ENCODE measurements around the gene ABHD1.
"Not testable (repeated sequence)": the region's sequence is repeated elsewhere in the genome, so short reads cannot be mapped to it uniquely, and the experiment has no call there.

The ABHD1 gene

DNA sequence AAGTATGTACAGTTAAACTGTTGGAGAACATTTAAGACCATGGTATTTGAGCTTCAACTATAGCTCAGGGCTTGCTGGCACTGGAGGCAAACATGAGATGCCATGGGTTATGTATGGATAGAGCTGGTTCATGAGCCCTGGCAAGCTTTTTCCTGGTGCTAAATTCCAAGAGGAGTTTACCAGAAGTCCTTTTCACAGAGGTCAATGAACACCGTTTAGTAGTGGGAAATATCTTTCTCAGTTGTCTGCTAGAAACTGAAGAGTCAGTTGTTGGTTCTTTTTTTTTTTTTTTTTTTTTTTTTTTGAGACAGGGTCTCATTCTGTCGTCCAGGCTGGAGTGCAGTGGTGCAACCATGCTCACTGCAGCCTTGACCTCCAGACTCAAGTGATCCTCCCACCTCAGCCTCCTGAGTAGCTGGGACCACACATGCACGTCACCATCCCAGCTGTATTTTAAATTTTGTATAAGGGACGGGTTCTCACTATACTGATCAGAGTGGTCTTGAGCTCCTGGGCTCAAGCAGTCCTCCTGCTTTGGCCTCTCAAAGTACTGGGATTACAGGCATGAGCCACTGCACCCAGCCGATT, 35.7 kb upstream of the ABHD1 start:
- DNase-seq: no peak

DNA sequence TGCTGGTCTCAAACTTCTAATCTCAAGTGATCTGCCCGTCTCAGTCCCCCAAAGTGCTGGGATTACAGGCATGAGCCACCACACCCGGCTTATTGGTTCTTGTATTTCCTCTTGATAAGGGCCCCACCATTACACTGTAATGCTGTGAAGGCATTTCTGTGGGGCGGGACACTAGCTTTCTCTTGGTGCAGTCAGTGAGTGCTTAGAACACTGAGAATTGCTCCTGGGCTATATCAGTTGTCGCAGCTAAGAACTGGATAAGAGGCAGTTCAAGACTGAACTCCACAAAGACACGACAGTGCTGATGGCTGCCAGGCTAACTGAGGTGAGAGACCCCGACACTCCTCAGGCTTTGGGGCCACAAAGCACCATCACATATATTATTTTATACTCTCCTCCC, 35.0 kb upstream of the ABHD1 start:
- no peak for DNase-seq

DNA sequence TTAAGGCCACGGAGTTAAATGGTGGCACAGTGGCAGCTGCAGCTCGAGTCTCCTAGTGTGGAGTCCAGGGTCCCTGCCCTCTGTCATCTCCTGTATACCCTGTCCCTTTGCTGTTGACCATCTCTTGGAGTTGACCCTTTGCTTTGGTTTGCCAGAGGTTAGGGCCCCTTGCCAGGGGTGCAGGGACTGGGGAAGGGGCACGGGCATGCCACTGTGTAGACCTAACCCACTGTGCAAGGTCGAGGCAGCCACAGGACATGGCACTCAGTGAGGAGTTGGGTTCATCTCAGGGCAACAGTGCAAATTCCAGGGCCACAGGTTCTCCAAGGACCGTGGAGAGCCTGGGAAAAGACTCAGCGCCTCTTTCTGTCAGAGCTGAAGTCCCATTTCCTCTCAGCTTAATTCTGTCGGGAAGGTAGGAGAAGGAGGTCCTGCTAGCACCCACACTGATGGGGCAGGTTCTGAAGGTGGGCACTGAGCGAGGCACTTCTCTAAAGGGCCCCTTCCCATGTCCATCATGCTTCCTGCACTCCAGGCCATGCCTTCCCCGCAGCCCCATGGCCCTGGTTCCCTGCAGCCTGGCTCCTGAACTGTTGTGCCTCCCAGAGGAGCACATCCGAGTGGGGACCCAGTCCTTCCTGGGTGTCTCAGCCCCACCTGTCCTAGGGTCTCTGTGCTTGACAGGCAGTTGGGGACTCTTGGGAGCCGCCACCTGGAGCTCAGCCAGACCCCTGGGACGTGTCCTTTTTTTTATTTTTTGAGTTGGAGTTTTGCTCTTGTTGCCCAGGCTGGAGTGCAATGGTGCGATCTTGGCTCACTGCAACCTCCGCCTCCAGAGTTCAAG, 34.3 kb upstream of the ABHD1 start:
- DNase-seq: no peak

DNA sequence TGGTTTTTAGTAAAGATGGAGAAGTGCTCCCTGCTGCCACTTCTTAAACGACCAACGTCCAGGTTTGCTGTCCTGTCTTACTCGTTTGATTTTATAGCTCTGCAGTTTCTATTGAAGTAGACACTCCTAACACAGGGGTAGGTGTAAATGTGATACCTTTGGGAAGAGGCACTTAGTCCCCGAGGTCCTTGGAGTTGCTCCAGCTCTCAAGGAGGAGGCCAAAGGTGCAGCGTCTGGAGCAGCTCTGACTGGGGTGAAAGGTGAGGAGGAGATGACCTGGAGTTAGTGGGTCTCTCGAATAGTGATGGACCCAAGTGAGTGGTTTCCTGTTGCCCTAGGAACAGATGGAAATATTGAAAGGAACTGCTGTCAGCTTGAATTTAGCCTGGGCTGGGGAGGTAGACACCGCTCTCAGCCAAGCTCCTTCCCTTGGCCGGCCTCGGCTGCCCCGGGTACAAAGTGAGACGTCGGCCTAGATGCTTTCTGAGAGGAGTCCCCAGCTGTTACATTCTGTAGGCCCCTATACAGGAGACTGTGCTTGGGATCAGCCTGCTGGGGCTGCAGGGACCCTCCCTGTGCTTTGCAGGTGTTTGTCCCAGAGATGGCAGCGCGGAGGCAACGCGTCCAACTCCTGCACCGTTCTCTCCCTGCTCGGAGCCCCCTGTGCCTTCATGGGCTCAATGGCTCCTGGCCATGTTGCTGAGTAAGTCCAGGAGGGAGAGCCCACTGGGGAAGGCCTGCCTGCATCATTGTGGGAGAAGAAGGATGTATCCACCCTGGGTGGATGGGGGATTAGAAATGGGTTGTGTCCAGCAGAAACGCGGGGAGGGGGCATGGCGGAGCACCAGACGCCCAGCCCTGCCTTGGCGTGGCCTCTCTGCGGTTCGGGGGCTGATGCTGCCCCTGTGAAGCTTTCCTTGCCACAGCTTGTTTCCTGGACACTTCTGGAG, 31.6 kb upstream of the ABHD1 start:
- DNase-seq: peak; percentile 33

DNA sequence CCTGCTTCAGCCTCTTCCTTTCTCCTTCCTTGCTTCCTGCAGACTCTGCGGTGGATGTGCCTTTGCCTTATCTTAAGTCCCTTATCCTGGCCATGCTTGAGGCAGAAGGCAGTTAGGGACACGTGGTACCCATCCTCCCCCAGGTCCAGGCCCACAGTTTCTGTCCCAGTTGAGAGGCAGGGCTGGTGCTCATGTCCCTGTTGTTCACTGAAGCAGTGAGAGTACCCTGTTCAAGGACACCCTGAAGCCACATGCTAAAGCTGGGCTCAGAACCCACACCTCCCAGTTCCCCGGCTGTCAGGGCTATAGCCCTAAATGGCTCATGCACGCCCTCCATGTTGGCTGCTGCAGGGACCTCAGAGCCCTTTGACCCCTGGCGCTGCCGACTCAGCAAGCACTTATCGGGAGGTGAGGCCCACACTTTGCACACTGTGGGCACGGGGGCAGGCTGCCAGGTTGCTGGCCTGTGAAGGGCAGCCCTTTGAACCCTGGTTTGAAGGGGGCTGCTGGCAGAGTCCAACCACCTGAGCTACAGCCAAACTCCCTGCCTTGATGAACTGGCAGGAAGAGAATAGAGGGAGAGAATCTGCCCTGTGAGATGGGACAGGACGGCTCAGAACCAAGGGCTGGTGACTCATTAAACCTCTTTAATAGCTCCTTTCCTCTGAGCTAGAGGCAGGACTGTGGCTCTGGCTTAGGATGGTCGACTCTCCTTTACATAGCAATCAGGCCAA, 30.8 kb upstream of the ABHD1 start:
- no peak for DNase-seq

DNA sequence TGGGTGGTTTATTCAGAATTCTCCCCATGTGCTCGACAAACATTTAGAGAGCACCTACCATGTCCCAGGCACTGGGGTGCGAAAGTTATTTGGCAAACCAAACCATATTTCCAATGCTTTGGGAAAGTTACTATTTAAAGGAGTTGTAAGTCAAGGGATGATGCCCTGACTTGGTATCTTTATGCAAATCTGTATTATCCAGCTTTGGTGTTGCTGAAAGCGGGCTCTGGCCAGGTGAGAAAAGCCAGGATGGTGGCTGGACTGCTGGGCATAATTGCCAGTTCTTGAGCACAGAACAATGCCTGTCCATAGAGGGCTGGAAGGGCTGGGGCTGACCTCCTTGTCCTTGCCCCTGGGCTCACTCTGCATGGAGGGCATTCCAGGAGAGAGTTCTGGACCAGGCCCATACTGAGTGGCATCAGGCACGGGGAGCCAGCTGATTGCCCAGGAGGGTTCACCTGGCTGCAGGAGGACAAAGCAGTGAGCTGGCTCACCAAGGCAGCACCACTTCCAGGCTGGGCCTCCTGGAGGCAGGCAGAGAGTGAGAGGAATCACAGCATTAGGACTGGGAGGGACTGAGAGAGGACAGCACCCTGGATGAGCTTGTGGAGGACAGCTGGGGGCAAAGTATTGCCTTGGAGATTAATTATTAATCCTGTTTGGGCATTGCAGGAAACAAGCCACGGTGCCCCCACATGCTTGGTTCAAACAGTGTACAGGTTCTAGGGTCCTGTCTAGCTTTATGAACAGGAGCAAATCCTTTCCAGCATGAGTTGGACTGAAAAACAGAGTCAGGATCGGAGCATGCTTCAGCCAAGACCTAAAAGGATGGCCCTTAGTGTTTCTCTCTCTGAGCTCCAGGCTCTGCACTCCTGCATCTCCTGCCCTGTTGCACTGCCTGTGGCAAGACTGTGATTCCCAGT, 29.9 kb upstream of the ABHD1 start:
- no peak for DNase-seq

DNA sequence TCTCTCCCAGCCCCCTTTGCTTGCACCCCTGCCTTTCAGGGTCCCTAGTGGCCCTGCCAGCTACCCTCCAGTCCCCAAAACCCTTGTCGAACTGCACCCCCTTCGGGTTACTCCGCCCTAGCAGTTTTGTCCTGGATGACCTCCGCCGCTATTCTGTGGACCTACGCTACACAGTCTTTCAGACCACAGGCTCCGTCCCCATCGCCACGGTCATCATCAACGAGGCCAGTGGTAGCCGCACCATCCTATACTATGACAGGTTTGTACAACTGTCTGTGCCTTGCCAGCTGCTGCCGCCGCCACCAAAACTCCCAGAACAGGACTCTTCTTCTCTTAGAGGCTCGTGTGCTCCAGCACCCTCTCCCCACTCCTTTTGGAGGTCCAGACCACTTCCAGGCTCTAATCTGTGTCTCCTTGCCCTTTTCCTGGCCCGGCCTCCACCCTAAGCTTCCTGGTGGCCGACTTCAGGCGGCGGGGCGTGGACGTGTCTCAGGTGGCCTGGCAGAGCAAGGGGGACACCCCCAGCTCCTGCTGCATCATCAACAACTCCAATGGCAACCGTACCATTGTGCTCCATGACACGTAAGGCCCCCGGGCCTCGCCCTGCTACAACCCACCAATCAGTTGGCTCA, 29.1 kb upstream of the ABHD1 start:
- DNase-seq: no peak

DNA sequence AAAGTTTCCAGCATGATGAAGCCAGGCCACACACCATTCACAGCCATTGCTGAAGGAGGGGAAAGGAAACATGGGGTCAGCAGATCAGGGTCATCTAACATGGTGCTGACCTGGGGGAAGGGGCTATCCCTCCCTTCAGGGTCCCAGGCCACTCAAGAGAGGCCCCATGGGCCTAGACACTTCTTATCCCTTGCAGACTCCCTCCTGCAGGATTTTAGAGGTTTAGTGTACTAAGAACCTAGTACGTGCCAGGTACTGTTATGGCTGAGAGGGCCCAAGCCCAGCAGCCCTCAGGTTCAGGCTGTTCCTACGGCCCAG, 28.2 kb upstream of the ABHD1 start:
- DNase-seq: no peak

DNA sequence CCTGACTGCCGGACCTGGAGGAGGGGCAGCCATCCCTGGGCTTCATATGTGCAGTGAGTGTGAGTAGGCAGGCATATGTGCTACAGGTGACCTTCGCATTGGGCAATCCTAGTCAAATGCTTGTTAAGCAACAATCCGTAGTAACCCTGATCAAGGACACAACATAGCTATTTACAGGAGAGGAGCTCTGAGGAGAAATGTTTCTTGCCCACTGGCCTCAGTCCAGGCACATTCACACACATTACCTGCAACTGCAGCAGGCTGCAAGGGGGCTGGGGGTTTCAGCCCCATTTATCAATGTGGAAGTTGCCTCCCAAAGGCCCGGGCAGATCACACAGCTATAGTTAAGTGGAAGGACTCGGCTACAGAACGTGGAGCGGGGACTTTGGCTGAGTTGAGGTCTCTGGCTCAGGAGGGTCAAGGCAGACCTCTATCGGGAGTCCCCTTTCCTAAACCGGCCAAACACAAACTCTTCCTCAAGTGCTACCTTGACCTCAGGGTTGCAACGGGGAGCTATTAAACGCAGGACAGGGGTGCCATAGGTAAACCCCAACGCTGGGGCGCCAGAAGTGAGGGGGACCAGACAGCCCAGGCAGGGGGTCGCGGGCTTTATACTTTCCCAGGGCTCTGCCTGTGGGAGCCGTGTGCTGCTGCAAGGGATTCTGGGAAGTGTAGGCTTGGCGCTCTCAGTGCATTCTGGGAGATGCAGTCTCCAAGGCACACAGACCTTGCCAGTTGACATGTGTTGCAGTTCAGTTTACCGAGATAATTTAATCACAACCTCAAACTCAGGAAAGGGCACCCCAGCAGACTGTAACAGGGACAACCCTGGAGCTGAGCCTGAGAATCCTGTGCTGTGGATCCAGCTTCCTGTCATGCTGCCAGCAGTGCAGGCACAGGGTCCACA, 27.6 kb upstream of the ABHD1 start:
- DNase-seq: no peak

DNA sequence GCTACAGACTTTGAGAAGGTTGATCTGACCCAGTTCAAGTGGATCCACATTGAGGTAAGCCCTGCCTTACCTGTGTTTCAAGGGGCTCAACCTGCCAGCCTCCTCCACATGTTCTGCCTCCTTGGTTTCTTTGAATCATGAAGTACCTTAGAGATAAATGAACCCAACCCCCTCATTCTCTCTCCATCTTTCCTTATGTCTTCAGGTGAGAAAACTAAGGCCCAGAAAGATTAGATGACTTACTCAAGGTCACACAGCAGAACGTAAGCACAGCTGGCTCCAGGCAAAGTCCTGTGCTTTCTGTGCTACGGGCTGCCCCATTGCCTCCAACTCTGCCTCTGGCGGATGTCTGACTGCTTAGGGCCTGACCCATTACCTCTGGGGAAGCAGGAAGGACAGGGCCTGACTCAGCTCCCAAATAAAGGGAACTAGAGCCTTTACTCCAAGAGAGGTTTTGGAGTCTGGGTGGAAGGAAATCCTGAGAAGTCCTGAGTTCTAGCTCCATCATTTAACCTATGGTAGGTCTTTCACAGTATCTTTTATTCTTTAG, 26.8 kb upstream of the ABHD1 start:
- no peak for DNase-seq

DNA sequence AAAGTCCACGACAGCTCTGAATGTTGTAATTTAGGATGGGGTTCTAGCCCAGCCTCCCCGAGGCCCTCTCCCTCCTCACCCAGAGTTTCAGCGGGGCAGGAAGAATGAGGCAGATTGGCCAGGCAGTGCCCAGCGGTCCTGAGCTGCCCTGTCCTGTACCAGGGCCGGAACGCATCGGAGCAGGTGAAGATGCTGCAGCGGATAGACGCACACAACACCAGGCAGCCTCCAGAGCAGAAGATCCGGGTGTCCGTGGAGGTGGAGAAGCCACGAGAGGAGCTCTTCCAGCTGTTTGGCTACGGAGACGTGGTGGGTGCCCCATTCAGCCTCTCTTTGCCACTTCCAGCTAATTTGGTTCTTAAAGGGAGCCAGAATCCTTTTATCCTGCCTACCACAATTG, 26.3 kb upstream of the ABHD1 start:
- no peak for DNase-seq

DNA sequence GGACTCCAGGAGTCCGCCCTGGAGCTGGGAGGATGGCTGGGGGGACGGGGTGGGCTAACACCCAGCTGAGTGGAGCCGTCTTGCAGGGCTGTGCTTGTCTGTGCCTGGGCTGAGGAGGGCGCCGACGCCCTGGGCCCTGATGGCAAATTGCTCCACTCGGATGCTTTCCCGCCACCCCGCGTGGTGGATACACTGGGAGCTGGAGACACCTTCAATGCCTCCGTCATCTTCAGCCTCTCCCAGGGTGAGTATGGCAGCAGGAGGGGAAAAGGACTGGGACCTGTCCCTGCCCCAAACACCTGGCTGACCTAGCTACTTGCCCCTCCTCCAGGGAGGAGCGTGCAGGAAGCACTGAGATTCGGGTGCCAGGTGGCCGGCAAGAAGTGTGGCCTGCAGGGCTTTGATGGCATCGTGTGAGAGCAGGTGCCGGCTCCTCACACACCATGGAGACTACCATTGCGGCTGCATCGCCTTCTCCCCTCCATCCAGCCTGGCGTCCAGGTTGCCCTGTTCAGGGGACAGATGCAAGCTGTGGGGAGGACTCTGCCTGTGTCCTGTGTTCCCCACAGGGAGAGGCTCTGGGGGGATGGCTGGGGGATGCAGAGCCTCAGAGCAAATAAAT, 24.2 kb upstream of the ABHD1 start:
- no peak for DNase-seq

DNA sequence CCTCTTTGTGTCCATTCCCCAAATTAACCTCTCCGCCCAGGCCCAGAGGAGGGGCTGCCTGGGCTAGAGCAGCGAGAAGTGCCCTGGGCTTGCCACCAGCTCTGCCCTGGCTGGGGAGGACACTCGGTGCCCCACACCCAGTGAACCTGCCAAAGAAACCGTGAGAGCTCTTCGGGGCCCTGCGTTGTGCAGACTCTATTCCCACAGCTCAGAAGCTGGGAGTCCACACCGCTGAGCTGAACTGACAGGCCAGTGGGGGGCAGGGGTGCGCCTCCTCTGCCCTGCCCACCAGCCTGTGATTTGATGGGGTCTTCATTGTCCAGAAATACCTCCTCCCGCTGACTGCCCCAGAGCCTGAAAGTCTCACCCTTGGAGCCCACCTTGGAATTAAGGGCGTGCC, 23.6 kb upstream of the ABHD1 start:
- DNase-seq: no peak

DNA sequence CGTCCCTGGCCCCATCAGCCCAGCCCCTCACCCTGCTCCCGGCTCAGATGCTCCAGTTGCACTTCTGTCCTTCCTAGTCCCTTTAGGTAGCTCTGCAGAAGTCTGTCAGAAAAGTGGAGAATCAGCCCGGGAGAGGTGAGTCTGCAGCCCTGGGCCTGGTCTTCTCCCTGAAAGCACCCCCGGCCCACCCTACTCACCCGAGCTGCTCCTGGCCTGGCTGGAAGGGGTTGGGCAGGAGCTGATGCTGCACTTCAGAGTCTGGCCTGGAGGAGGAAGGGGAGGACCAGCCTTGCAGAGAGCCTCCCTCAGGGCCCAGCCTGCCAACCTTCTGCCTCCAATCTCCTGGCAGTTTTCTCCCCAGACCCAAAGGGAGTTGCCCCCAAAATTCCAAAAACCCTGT, 21.3 kb upstream of the ABHD1 start:
- DNase-seq: no peak

DNA sequence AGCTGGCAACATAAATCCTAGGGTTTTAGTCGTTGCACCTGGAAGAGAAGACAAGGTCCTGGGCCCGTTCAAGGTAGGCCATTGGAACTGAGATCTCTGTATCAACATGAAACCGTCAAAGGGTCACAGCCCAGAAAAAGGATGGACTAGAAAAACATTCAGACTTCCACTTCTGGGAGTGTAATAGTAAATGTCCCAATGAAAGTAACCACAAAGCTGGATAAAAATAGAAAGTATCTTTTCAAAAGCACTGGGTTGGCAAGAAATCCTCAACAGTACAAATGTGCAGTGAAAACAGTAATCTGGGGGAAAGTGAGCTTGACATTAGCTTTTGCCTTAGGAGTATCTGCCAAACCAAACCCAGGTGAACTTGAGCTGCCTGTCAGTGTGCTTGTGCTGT, 17.6 kb upstream of the ABHD1 start:
- DNase-seq: no peak

DNA sequence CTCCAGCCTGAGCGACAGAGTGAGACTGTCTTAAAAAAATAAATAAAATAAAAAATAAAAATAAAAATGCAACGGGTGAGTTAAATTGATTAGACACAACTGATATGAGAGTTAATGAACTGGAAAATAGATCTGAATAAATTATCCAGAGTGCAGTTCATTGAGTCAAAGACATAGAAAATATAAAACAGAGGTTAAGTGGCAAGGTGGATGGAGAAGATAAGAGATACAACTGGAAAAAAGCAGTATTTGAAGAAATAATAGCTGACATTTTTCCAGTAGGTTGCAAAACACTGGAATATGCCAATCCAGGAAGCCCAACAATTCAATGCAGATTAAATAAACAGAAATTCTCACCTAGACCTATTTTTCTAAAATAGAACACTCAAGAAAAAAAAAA, 15.4 kb upstream of the ABHD1 start:
- no peak for DNase-seq

DNA sequence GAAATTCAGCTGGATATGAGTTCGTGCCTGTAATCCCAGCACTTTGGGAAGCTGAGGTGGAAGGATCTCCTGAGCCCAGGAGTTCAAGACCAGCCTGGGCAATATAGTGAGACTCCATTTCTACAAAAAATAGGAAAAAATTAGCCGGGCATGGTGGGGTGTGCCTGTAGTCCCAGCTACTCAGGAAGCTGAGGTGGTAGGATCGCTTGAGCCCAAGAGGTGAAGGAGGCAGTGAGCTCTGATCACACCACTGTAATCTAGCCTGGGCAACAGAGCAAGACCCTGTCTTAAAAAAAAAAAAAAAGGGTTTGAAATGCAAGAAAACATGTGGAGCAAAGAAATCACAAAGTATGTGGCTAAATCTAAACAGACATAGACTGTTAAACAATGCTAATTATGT, 14.5 kb upstream of the ABHD1 start:
- no peak for DNase-seq

DNA sequence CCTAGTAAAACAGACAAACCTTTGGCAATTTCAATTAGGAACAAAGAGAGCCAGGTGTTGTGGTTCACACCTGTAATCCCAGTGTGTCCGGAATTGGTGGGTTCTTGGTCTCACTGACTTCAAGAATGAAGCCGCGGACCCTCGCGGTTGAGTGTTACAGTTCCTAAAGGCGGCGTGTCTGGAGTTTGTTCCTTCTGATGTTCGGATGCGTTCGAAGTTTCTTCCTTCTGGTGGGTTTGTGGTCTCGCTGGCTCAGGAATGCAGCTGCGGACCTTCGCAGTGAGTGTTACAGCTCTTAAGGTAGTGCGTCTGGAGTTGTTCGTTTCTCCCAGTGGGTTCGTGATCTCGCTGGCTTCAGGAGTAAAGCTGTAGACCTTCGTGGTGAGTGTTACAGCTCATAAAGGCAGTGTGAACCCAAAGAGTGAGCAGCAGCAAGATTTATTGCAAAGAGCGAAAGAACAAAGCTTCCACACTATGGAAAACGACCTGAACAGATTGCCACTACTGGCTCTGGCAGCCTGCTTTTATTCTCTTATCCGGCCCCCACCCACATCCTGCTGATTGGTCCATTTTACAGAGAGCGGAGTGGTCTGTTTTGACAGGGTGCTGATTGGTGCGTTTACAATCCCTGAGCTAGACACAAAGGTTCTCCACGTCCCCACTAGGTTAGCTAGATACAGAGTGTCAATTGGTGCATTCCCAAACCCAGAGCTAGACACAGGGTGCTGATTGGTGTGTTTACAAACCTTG, 12.8 kb upstream of the ABHD1 start:
- DNase-seq: not testable (repeated sequence)
